Suprapubic skin (tissue), 4 donors: ENCODE results near the gene PSME3. TPM values are rescaled to one million over a fixed set of nuclear protein-coding genes. Genes with fewer than 3 reads are reported as not detected.

Experiments
- DNase-seq, 2 donors: peaks; one replicate each; pipeline ENCODE4 v3.0.0-alpha.2; 2019; ENCODE audit warnings: low spot score in 2 of 2
- H3K27ac ChIP-seq: fragments of 200-600 bp; sonication (generic); one replicate; pipeline ENCODE4 v1.5.1; 2019
- H3K27me3 ChIP-seq: fragments of 200-600 bp; sonication (generic); one replicate; pipeline ENCODE4 v1.5.1; 2019
- H3K36me3 ChIP-seq: fragments of 200-600 bp; sonication (generic); one replicate; pipeline ENCODE4 v1.5.1; 2019
- H3K4me1 ChIP-seq: fragments of 200-600 bp; sonication (generic); one replicate; pipeline ENCODE4 v1.5.1; 2019
- H3K4me3 ChIP-seq: fragments of 200-600 bp; sonication (generic); one replicate; pipeline ENCODE4 v1.5.1; 2019; ENCODE audit warnings: mild to moderate bottlenecking
- H3K9me3 ChIP-seq: fragments of 200-600 bp; sonication (generic); one replicate; pipeline ENCODE4 v1.5.1; 2019
- CTCF ChIP-seq, 2 donors: fragments of 200-600 bp in 1 of 2; fragments of 450-650 bp in 1 of 2; sonication (generic) in 1 of 2; IDR thresholded peaks; one replicate each; pipeline ENCODE4 v1.5.1; 2016 to 2019; ENCODE audit warnings: antibody characterized with exemption in 2 of 2, mild to moderate bottlenecking in 1 of 2, moderate library complexity in 1 of 2
- EP300 ChIP-seq: sonication (generic); formaldehyde crosslinking; IDR thresholded peaks from one replicate; pipeline ENCODE4 v1.6.1; 2017; ENCODE audit warnings: antibody characterized with exemption
- POLR2A ChIP-seq, 2 donors: fragments of 450-650 bp; IDR thresholded peaks; one replicate each; pipeline ENCODE4 v1.6.1; 2017; ENCODE audit warnings: antibody characterized with exemption in 2 of 2, mild to moderate bottlenecking in 2 of 2, moderate library complexity in 2 of 2
- POLR2AphosphoS5 ChIP-seq, 3 donors: sonication (generic); formaldehyde crosslinking; IDR thresholded peaks; one replicate each; pipeline ENCODE4 v1.6.1; 2017; ENCODE audit warnings: antibody characterized with exemption in 3 of 3
- WGBS: methylation state at CpG from one replicate; pipeline ENCODE4 v1.1.5; 2018; 5-methylcytosine and 5-hydroxymethylcytosine counted together
- total RNA-seq, 4 donors: library from RNA; depleted of rRNA; stranded (reverse); fragments of >200 nt; gene quantifications; one replicate each; pipeline ENCODE4 v1.1.0, GENCODE V29; 2016

The PSME3 gene
- total RNA-seq, 4 donors from 2014 or later, result 47.0 to 106 (median 82.8) TPM

DNA sequence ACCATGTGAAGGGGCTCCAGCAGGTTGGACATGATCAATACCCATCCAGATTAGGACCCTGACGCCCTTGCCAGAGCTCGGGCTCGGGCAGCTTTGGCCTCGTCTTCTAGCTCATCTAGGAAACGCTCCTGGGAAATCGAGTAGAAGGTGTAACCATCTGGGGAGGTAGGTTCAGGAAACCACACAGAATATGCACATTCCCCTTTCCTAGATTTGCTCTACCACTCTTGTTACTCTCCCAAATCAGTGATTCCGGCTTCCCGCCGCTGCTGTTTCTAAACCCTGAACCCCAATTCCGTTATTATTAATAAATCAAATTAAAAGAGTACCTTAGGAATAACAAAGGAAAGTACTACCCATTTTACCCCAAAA is 35.2 kb upstream of the PSME3 start:
- Histone ChIP-seq H3K27ac (peak overlapping the region; percentile 70), H3K36me3 (peaks cover 11% of the 10 kb centered on the region), H3K4me3 (peak overlapping the region; percentile 77), H3K9me3 (no peaks in the 10 kb centered on the region), H3K4me1 (peaks cover 29% of the 10 kb centered on the region), H3K27me3 (no peaks in the 10 kb centered on the region)
- DNase-seq, result no peak
- WGBS, result 15% methylated on average over 10 of the region's 10 CpGs
- TF ChIP-seq CTCF (IDR thresholded peaks at IDR 0.05) (no peak), POLR2AphosphoS5 (IDR thresholded peaks at IDR 0.05) (no peak), POLR2A (IDR thresholded peaks at IDR 0.05) (no peak), EP300 (no peak)

GRCh38 chr17:42798383-42799380 is 34.5 kb upstream of the PSME3 start, which contains the start of the genes CNTD1 and COA3:
TSS of gene CNTD1 (plus strand) at chr17:42798861. CDS start at chr17:42799068, 207 bp downstream.
TSS of gene COA3 (minus strand) at chr17:42798704. CDS start at chr17:42798681, 23 bp downstream.
- peak within 1 kb of the TSS; percentile 70 for H3K27ac ChIP-seq
- H3K9me3 ChIP-seq, result no peaks in the 10 kb centered on the region
- WGBS, result 33% methylated on average over 51 of the region's 66 CpGs
- H3K27me3 ChIP-seq, result no peaks in the 10 kb centered on the region
- peaks cover 11% of the 10 kb centered on the region for H3K36me3 ChIP-seq
- peak within 1 kb of the TSS; percentile 77 for H3K4me3 ChIP-seq
- H3K4me1 ChIP-seq, result peaks cover 29% of the 10 kb centered on the region
- DNase-seq, result peak; percentile 90
- TF ChIP-seq CTCF (IDR thresholded peaks at IDR 0.05), result no peak
- no peak for TF ChIP-seq POLR2AphosphoS5 (IDR thresholded peaks at IDR 0.05)
- no peak for TF ChIP-seq EP300
- TF ChIP-seq POLR2A (IDR thresholded peaks at IDR 0.05), result no peak

- TF ChIP-seq POLR2AphosphoS5 (IDR thresholded peaks at IDR 0.05) (no peak), EP300 (no peak)
- Histone ChIP-seq H3K27me3 (no peaks in the 10 kb centered on the region), H3K4me1 (peaks cover 5% of the 10 kb centered on the region), H3K27ac (no peak overlapping the region), H3K4me3 (no peak overlapping the region), H3K9me3 (no peaks in the 10 kb centered on the region), H3K36me3 (no peaks in the 10 kb centered on the region)
- DNase-seq, result no peak
- WGBS, result 65% methylated on average over 2 of the region's 2 CpGs
Observed at GRCh38 chr17:42803074-42803883, 29.9 kb upstream of the PSME3 start.

GRCh38 chr17:42804918-42805367 is 28.3 kb upstream of the PSME3 start:
- H3K27me3 ChIP-seq, result no peaks in the 10 kb centered on the region
- H3K4me1 ChIP-seq, result no peaks in the 10 kb centered on the region
- H3K4me3 ChIP-seq, result no peak overlapping the region
- peaks cover 1% of the 10 kb centered on the region for H3K36me3 ChIP-seq
- no peak for DNase-seq
- no peaks in the 10 kb centered on the region for H3K9me3 ChIP-seq
- TF ChIP-seq CTCF (IDR thresholded peaks at IDR 0.05) (no peak), EP300 (no peak), POLR2AphosphoS5 (IDR thresholded peaks at IDR 0.05) (no peak), POLR2A (IDR thresholded peaks at IDR 0.05) (no peak)
- H3K27ac ChIP-seq, result no peak overlapping the region
- 90% methylated on average over 1 of the region's 1 CpG for WGBS

- no peaks in the 10 kb centered on the region for H3K4me1 ChIP-seq
- TF ChIP-seq POLR2A (IDR thresholded peaks at IDR 0.05), result no peak
- TF ChIP-seq EP300, result no peak
- no peak for TF ChIP-seq CTCF (IDR thresholded peaks at IDR 0.05)
- no peak for TF ChIP-seq POLR2AphosphoS5 (IDR thresholded peaks at IDR 0.05)
- no peak for DNase-seq
- H3K36me3 ChIP-seq, result peaks cover 14% of the 10 kb centered on the region
- H3K27me3 ChIP-seq, result no peaks in the 10 kb centered on the region
- WGBS, result 100% methylated on average over 1 of the region's 1 CpG
- H3K4me3 ChIP-seq, result no peak overlapping the region
- no peak overlapping the region for H3K27ac ChIP-seq
- no peaks in the 10 kb centered on the region for H3K9me3 ChIP-seq
Observed at GRCh38 chr17:42806249-42806648, 26.9 kb upstream of the PSME3 start.
